Activated naive CD4-positive, alpha-beta T cell treated with anti-CD3 and anti-CD28 coated beads, Interleukin-2, amount 50 U/mL, for 72 hours (primary cell): ENCODE measurements around the gene STYXL1. TPM values are rescaled to one million over a fixed set of nuclear protein-coding genes. Genes with fewer than 3 reads are reported as not detected.
"Not testable (repeated sequence)": the region's sequence is repeated elsewhere in the genome, so short reads cannot be mapped to it uniquely, and the experiment has no call there.

Experiments used
- ATAC-seq, 2 donors: fragments of 150-1000 bp; cut with Tn5 transposase; 2 replicates each; pipeline ENCODE4 v1.10.0; 2021; ENCODE audit warnings: mild to moderate bottlenecking in 2 of 2, moderate library complexity in 2 of 2
- DNase-seq, 2 donors: peaks; one replicate each; pipeline ENCODE4 v3.0.0; 2021 to 2022; ENCODE audit warnings: low spot score in 2 of 2
- H3K27ac Mint-ChIP-seq, 2 donors: one replicate each; pipeline ENCODE4 v1.8.0; 2022; ENCODE audit warnings: mild to moderate bottlenecking in 2 of 2, mixed read lengths in 2 of 2
- H3K36me3 Mint-ChIP-seq, 2 donors: one replicate each; pipeline ENCODE4 v1.8.0; 2022; ENCODE audit warnings: mixed read lengths in 2 of 2
- H3K9me3 Mint-ChIP-seq, 2 donors: one replicate each; pipeline ENCODE4 v1.8.0; 2022; ENCODE audit warnings: mixed read lengths in 2 of 2
- total RNA-seq, 2 donors: library from RNA; stranded (reverse); gene quantifications; one replicate each; pipeline ENCODE4 v1.2.3, GENCODE V29; 2022

Gene STYXL1
- total RNA-seq, 2 donors from 2014 or later = 25.4 to 39.1 TPM

GRCh38 chr7:76054123-76055120 is 6.6 kb upstream of the STYXL1 start:
- peak overlapping the region in 1 of 2 donors; percentile 55 for H3K27ac Mint-ChIP-seq
- ATAC-seq = peak in 1 of 2 donors; percentile 30

GRCh38 chr7:76053461-76053860 is 5.7 kb upstream of the STYXL1 start:
- DNase-seq (no peak), ATAC-seq (no peak)
- H3K36me3 Mint-ChIP-seq = peaks cover 7 to 18% of the 10 kb centered on the region in 2 donors
- peaks cover 0 to 5% of the 10 kb centered on the region in 2 donors for H3K9me3 Mint-ChIP-seq
- peak overlapping the region in 1 of 2 donors; percentile 55 for H3K27ac Mint-ChIP-seq

More at GRCh38 chr7:76054123-76055120, 6.6 kb upstream of the STYXL1 start:
- H3K36me3 Mint-ChIP-seq = peaks cover 4 to 13% of the 10 kb centered on the region in 2 donors
- DNase-seq = no peak
- H3K9me3 Mint-ChIP-seq = peaks cover 0 to 1% of the 10 kb centered on the region in 2 donors

GRCh38 chr7:76052681-76053080 is 4.9 kb upstream of the STYXL1 start:
- H3K36me3 Mint-ChIP-seq = peaks cover 10 to 22% of the 10 kb centered on the region in 2 donors

GRCh38 chr7:76051840-76052239 is 4.0 kb upstream of the STYXL1 start:
- DNase-seq = no peak
- ATAC-seq = no peak
- H3K36me3 Mint-ChIP-seq = peaks cover 10 to 24% of the 10 kb centered on the region in 2 donors
- H3K27ac Mint-ChIP-seq = peak overlapping the region in 1 of 2 donors; percentile 75
- H3K9me3 Mint-ChIP-seq = peaks cover 0 to 5% of the 10 kb centered on the region in 2 donors

More at GRCh38 chr7:76052681-76053080, 4.9 kb upstream of the STYXL1 start:
- peak overlapping the region in 1 of 2 donors; percentile 55 for H3K27ac Mint-ChIP-seq
- not testable (repeated sequence) for DNase-seq, H3K9me3 Mint-ChIP-seq, ATAC-seq

- Mint-ChIP-seq H3K9me3 (peaks cover 0 to 5% of the 10 kb centered on the region in 2 donors), H3K36me3 (peaks cover 10 to 24% of the 10 kb centered on the region in 2 donors), H3K27ac (peak overlapping the region; percentile 9 to 32)
- ATAC-seq = no peak
- no peak for DNase-seq
These were observed 2.7 kb upstream of the STYXL1 start for GRCh38 chr7:76050545-76050944.

GRCh38 chr7:76049295-76049694 is 1.5 kb upstream of the STYXL1 start:
- peaks cover 10 to 24% of the 10 kb centered on the region in 2 donors for H3K36me3 Mint-ChIP-seq
- H3K9me3 Mint-ChIP-seq = peaks cover 0 to 5% of the 10 kb centered on the region in 2 donors
- ATAC-seq = no peak

GRCh38 chr7:76048668-76048988 is 828 bp upstream of the STYXL1 start:
- H3K36me3 Mint-ChIP-seq = peaks cover 10 to 24% of the 10 kb centered on the region in 2 donors
- peak overlapping the region; percentile 96 to 97 for H3K27ac Mint-ChIP-seq
- peaks cover 0 to 5% of the 10 kb centered on the region in 2 donors for H3K9me3 Mint-ChIP-seq
- ATAC-seq (peak in 1 of 2 donors; percentile 4), DNase-seq (peak in 1 of 2 donors; percentile 23)

More at GRCh38 chr7:76049295-76049694, 1.5 kb upstream of the STYXL1 start:
- no peak for DNase-seq
- peak overlapping the region; percentile 96 to 97 for H3K27ac Mint-ChIP-seq

GRCh38 chr7:76047305-76047810 is 442 bp downstream of the STYXL1 start:
- DNase-seq = peak in 1 of 2 donors; percentile 12
- H3K27ac Mint-ChIP-seq = peak overlapping the region; percentile 96 to 99
- H3K9me3 Mint-ChIP-seq = peaks cover 0 to 5% of the 10 kb centered on the region in 2 donors
- no peak for ATAC-seq
- peaks cover 10 to 24% of the 10 kb centered on the region in 2 donors for H3K36me3 Mint-ChIP-seq

GRCh38 chr7:76044375-76044865 is 3.4 kb downstream of the STYXL1 start:
- ATAC-seq (no peak), DNase-seq (no peak)
- peaks cover 10 to 11% of the 10 kb centered on the region in 2 donors for H3K36me3 Mint-ChIP-seq
- peaks cover 0 to 4% of the 10 kb centered on the region in 2 donors for H3K9me3 Mint-ChIP-seq
- no peak overlapping the region for H3K27ac Mint-ChIP-seq

GRCh38 chr7:76040126-76040525 is 7.7 kb downstream of the STYXL1 start:
- DNase-seq (no peak), ATAC-seq (no peak)
- H3K27ac Mint-ChIP-seq = no peak overlapping the region
- H3K9me3 Mint-ChIP-seq = no peaks in the 10 kb centered on the region
- no peaks in the 10 kb centered on the region for H3K36me3 Mint-ChIP-seq

GRCh38 chr7:76037310-76037709 is 10.5 kb downstream of the STYXL1 start:
- ATAC-seq (no peak), DNase-seq (no peak)
- Mint-ChIP-seq H3K9me3 (no peaks in the 10 kb centered on the region), H3K27ac (no peak overlapping the region), H3K36me3 (no peaks in the 10 kb centered on the region)

GRCh38 chr7:76031964-76032363 is 15.8 kb downstream of the STYXL1 start:
- Mint-ChIP-seq H3K9me3 (no peaks in the 10 kb centered on the region), H3K27ac (no peak overlapping the region), H3K36me3 (no peaks in the 10 kb centered on the region)
- ATAC-seq = no peak
- DNase-seq = no peak

- H3K36me3 Mint-ChIP-seq, H3K9me3 Mint-ChIP-seq, DNase-seq, ATAC-seq, H3K27ac Mint-ChIP-seq: not testable (repeated sequence)
These were observed 18.1 kb downstream of the STYXL1 start for GRCh38 chr7:76029682-76030081.

- no peak overlapping the region for H3K27ac Mint-ChIP-seq
- DNase-seq (no peak), ATAC-seq (no peak)
- no peaks in the 10 kb centered on the region for H3K9me3 Mint-ChIP-seq
- peaks cover 4 to 10% of the 10 kb centered on the region in 2 donors for H3K36me3 Mint-ChIP-seq
These were observed 24.8 kb downstream of the STYXL1 start for GRCh38 chr7:76023002-76023401.

- Mint-ChIP-seq H3K36me3 (peaks cover 4 to 10% of the 10 kb centered on the region in 2 donors), H3K9me3 (no peaks in the 10 kb centered on the region), H3K27ac (peak overlapping the region in 1 of 2 donors; percentile 40)
- DNase-seq = no peak
- no peak for ATAC-seq
These were observed 25.6 kb downstream of the STYXL1 start for GRCh38 chr7:76022026-76022780.

GRCh38 chr7:76020031-76020714 is 27.6 kb downstream of the STYXL1 start:
- no peak overlapping the region for H3K27ac Mint-ChIP-seq
- H3K36me3 Mint-ChIP-seq = peaks cover 4 to 10% of the 10 kb centered on the region in 2 donors
- DNase-seq = peak; percentile 64 to 77
- ATAC-seq = peak; percentile 71 to 74
- no peaks in the 10 kb centered on the region for H3K9me3 Mint-ChIP-seq
